Measurements from ENCODE around the gene IFNE.

The IFNE gene

GRCh38 chr9:21482213-21482612 lies at the start of gene IFNE:
Gene IFNE, minus strand, starts transcription at chr9:21482313. Its CDS starts 619 bp downstream, at chr9:21481694.
- DNase-seq, result no peak

GRCh38 chr9:21528123-21528808 lies 46.2 kb upstream of the IFNE start:
- DNase-seq, result no peak

GRCh38 chr9:21527579-21527978 lies 45.5 kb upstream of the IFNE start:
- DNase-seq, result no peak

- DNase-seq, result no peak
Observed at GRCh38 chr9:21525174-21525573, 43.1 kb upstream of the IFNE start.

- DNase-seq, result no peak
Observed at GRCh38 chr9:21524099-21524830, 42.2 kb upstream of the IFNE start.

- DNase-seq, result no peak
Observed at GRCh38 chr9:21523021-21524014, 41.2 kb upstream of the IFNE start.

GRCh38 chr9:21522348-21522747 lies 40.2 kb upstream of the IFNE start:
- DNase-seq, result no peak

GRCh38 chr9:21521448-21521847 lies 39.3 kb upstream of the IFNE start:
- DNase-seq, result no peak

- no peak for DNase-seq
Observed at GRCh38 chr9:21520501-21521228, 38.6 kb upstream of the IFNE start.

- no peak for DNase-seq
Observed at GRCh38 chr9:21519855-21520434, 37.8 kb upstream of the IFNE start.

GRCh38 chr9:21516796-21517195 lies 34.7 kb upstream of the IFNE start:
- no peak for DNase-seq

GRCh38 chr9:21513431-21513830 lies 31.3 kb upstream of the IFNE start:
- no peak for DNase-seq

- no peak for DNase-seq
Observed at GRCh38 chr9:21510806-21511205, 28.7 kb upstream of the IFNE start.

GRCh38 chr9:21507483-21507790 lies 25.3 kb upstream of the IFNE start:
- no peak for DNase-seq

- no peak for DNase-seq
Observed at GRCh38 chr9:21506626-21507482, 24.7 kb upstream of the IFNE start.

GRCh38 chr9:21505425-21506179 lies 23.5 kb upstream of the IFNE start:
- DNase-seq, result no peak

GRCh38 chr9:21504894-21505293 lies 22.8 kb upstream of the IFNE start:
- no peak for DNase-seq

GRCh38 chr9:21504113-21504512 lies 22.0 kb upstream of the IFNE start:
- no peak for DNase-seq

GRCh38 chr9:21502586-21502985 lies 20.5 kb upstream of the IFNE start:
- DNase-seq, result no peak

GRCh38 chr9:21499912-21500311 lies 17.8 kb upstream of the IFNE start:
- no peak for DNase-seq

GRCh38 chr9:21491756-21492155 lies 9.6 kb upstream of the IFNE start:
- no peak for DNase-seq

Measured in NCI-H1105 (cell line).